HepG2 (cell line): ENCODE measurements around the gene NAPB.

Experiments
- DR1 ChIP-seq: sonication (generic); formaldehyde crosslinking; IDR thresholded peaks from 2 replicates; pipeline ENCODE4 v1.8.0; 2021; ENCODE audit warnings: mild to moderate bottlenecking, missing genetic modification reagents, inconsistent platforms
- EED ChIP-seq: sonication (generic); formaldehyde crosslinking; IDR thresholded peaks from 2 replicates; pipeline ENCODE4 v1.5.0; 2020; ENCODE audit warnings: mild to moderate bottlenecking, missing genetic modification reagents
- ETV5 ChIP-seq: IDR thresholded peaks from 2 replicates; pipeline ENCODE4 v1.6.1; 2018; ENCODE audit warnings: missing biosample characterization, missing genetic modification reagents, inconsistent platforms, borderline replicate concordance
- FOXJ3 ChIP-seq: sonication (generic); formaldehyde crosslinking; IDR thresholded peaks from 2 replicates; pipeline ENCODE4 v1.4.0; 2020; ENCODE audit warnings: missing genetic modification reagents, mild to moderate bottlenecking, borderline replicate concordance
- JUNB ChIP-seq: sonication (generic); formaldehyde crosslinking; IDR thresholded peaks from 2 replicates; pipeline ENCODE4 v1.8.0; 2022; ENCODE audit warnings: missing genetic modification reagents, mild to moderate bottlenecking, borderline replicate concordance
- NCOR1 ChIP-seq: fragments of 200-600 bp; sonication (generic); IDR thresholded peaks from 2 replicates; pipeline ENCODE4 v1.7.0; 2017; ENCODE audit warnings: antibody characterized with exemption, low read length, borderline replicate concordance
- NFATC3 ChIP-seq: sonication (generic); formaldehyde crosslinking; IDR thresholded peaks from 2 replicates; pipeline ENCODE4 v1.5.1; 2020; ENCODE audit warnings: mild to moderate bottlenecking, missing genetic modification reagents
- PHF8 ChIP-seq: sonication (generic); formaldehyde crosslinking; IDR thresholded peaks from 2 replicates; pipeline ENCODE4 v1.5.0; 2020; ENCODE audit warnings: missing genetic modification reagents
- RFX5 ChIP-seq: IDR thresholded peaks from 2 replicates; pipeline ENCODE4 v1.6.1; 2011; ENCODE audit warnings: low read depth, low read length, improper control_type of control experiment
- ZNF264 ChIP-seq: sonication (generic); formaldehyde crosslinking; IDR thresholded peaks from 2 replicates; pipeline ENCODE4 v1.4.0; 2020; ENCODE audit warnings: missing genetic modification reagents
- ZSCAN25 ChIP-seq: sonication (generic); formaldehyde crosslinking; IDR thresholded peaks from 2 replicates; pipeline ENCODE4 v1.8.0; 2022; ENCODE audit warnings: mild to moderate bottlenecking, missing genetic modification reagents
- TF ChIP-seq, protein P1 (sequence below): sonication (generic); formaldehyde crosslinking; IDR thresholded peaks from 2 replicates; pipeline ENCODE4 v1.5.0; 2020; ENCODE audit warnings: mild to moderate bottlenecking, missing genetic modification reagents, moderate library complexity
- TF ChIP-seq, protein P2 (sequence below): sonication (generic); formaldehyde crosslinking; IDR thresholded peaks from 2 replicates; pipeline ENCODE4 v1.8.1; 2023; ENCODE audit warnings: mild to moderate bottlenecking, missing genetic modification reagents
- TF ChIP-seq, protein P3 (sequence below): sonication (generic); formaldehyde crosslinking; IDR thresholded peaks from 2 replicates; pipeline ENCODE4 v1.4.0; 2020; ENCODE audit warnings: mild to moderate bottlenecking, missing genetic modification reagents

DNA sequence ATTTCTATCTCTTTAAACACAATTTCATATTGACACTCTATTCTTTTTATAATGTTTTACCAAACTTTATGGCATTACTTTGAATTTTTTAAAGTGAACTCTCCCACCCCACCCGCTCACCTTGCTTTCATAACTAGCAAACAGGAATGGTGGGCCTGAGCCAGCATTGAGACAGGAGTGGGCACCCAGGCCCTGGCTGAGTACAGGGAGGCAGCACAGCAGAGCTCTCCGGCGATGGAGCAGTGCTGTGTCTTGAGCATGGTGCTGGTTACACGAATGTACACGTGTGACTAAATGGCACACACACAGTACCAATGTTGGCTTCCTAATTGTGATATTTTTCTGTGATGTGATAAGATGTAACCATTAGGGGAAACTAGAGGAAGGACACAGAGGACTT is 26.9 kb upstream of the NAPB start:
- TF ChIP-seq, protein P1, sequence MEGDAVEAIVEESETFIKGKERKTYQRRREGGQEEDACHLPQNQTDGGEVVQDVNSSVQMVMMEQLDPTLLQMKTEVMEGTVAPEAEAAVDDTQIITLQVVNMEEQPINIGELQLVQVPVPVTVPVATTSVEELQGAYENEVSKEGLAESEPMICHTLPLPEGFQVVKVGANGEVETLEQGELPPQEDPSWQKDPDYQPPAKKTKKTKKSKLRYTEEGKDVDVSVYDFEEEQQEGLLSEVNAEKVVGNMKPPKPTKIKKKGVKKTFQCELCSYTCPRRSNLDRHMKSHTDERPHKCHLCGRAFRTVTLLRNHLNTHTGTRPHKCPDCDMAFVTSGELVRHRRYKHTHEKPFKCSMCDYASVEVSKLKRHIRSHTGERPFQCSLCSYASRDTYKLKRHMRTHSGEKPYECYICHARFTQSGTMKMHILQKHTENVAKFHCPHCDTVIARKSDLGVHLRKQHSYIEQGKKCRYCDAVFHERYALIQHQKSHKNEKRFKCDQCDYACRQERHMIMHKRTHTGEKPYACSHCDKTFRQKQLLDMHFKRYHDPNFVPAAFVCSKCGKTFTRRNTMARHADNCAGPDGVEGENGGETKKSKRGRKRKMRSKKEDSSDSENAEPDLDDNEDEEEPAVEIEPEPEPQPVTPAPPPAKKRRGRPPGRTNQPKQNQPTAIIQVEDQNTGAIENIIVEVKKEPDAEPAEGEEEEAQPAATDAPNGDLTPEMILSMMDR (CRISPR knock-in tag) = no peak
- no peak for TF ChIP-seq PHF8
- no peak for TF ChIP-seq ETV5 (CRISPR knock-in tag)
- TF ChIP-seq EED (CRISPR knock-in tag) = no peak
- TF ChIP-seq, protein P2, sequence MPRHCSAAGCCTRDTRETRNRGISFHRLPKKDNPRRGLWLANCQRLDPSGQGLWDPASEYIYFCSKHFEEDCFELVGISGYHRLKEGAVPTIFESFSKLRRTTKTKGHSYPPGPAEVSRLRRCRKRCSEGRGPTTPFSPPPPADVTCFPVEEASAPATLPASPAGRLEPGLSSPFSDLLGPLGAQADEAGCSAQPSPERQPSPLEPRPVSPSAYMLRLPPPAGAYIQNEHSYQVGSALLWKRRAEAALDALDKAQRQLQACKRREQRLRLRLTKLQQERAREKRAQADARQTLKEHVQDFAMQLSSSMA = no peak
- no peak for TF ChIP-seq DR1 (CRISPR knock-in tag)
- TF ChIP-seq, protein P3, sequence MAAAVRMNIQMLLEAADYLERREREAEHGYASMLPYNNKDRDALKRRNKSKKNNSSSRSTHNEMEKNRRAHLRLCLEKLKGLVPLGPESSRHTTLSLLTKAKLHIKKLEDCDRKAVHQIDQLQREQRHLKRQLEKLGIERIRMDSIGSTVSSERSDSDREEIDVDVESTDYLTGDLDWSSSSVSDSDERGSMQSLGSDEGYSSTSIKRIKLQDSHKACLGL (CRISPR knock-in tag) = no peak
- no peak for TF ChIP-seq NCOR1
- no peak for TF ChIP-seq NFATC3 (CRISPR knock-in tag)
- no peak for TF ChIP-seq ZNF264
- TF ChIP-seq FOXJ3 (CRISPR knock-in tag) = no peak
- TF ChIP-seq RFX5 = no peak
- no peak for TF ChIP-seq JUNB (CRISPR knock-in tag)
- no peak for TF ChIP-seq ZSCAN25
